ENCODE results near the gene CAMK2D.

The CAMK2D gene

DNA sequence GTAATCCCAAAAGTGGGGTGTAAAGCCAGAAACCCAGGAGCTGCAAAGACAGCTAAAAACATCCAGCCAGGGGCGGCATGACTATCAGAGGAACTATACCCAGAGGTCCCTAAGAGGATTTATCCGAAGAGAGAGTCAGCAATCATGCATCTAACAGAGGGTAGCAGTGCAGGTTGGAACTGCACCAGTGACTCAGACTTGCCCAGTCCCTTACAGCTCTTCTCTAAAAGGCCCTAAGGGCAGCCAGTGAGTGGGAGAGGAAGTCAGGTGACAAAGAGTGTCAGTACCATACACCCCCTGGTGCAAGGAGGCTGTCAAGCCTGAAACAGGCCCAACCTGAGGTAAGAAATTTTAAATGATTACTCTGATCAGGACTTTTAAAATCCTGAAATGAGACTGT is 88.1 kb downstream of the CAMK2D start:
- H3K27ac ChIP-seq = no peak overlapping the region
- TF ChIP-seq, protein P1, sequence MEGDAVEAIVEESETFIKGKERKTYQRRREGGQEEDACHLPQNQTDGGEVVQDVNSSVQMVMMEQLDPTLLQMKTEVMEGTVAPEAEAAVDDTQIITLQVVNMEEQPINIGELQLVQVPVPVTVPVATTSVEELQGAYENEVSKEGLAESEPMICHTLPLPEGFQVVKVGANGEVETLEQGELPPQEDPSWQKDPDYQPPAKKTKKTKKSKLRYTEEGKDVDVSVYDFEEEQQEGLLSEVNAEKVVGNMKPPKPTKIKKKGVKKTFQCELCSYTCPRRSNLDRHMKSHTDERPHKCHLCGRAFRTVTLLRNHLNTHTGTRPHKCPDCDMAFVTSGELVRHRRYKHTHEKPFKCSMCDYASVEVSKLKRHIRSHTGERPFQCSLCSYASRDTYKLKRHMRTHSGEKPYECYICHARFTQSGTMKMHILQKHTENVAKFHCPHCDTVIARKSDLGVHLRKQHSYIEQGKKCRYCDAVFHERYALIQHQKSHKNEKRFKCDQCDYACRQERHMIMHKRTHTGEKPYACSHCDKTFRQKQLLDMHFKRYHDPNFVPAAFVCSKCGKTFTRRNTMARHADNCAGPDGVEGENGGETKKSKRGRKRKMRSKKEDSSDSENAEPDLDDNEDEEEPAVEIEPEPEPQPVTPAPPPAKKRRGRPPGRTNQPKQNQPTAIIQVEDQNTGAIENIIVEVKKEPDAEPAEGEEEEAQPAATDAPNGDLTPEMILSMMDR (conservative IDR thresholded peaks at IDR 0.05) = no peak

DNA sequence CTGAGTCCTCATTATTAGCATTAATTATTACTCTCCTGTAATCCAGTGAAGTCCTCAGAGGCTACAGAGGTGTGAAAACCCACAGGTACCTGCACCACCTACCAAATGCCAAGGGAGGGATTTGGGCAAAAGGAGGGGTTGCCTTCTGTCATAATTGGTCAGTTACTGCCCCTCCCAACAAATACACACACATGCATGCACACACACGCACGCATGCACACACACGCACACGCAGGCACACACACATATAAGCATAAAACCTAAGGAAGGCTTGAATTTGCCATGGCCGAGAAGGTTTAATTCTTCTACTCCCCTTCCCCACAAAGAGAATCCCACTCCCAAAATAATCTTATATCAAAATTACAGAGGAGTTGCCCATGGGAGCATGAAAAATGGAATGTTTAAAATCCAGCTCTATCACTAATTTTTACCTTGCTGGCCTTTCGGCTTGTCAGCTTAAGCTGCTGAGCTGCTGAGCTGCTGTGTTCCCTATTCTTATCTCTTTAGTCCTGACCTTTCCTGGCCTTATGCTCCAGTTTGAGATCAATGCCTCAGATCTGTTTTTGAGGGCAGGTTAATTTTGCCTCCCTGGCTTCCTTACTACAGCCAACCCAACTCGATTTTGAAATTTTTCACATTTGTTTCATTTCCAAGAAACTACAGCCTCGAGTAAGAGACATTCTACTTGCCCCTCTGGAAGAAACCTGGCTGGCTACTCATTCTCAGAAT is 95.0 kb downstream of the CAMK2D start:
- H3K27ac ChIP-seq = peak overlapping the region; percentile 16; the same call in 1 of the 2 replicates
- TF ChIP-seq, protein P1 (conservative IDR thresholded peaks at IDR 0.05) = no peak

DNA sequence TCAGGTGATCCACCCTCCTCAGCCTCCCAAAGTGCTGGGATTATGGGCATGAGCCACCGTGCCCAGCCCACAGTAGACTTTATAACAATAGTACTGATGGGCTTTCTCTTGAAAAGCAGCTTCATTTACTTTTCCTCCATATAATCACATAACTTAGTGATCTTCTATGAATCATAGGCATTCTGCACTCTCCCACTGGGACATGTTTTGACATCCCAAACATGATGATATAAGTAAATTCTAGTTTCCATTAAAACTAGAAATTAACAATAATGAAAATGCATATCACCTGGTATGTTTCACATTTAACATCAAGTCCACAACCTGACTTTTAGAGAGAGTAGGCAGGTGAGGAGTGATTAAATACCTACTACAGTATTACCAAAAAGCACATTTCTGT is 96.5 kb downstream of the CAMK2D start:
- TF ChIP-seq, protein P1 (conservative IDR thresholded peaks at IDR 0.05) = no peak
- H3K27ac ChIP-seq = no peak overlapping the region

DNA sequence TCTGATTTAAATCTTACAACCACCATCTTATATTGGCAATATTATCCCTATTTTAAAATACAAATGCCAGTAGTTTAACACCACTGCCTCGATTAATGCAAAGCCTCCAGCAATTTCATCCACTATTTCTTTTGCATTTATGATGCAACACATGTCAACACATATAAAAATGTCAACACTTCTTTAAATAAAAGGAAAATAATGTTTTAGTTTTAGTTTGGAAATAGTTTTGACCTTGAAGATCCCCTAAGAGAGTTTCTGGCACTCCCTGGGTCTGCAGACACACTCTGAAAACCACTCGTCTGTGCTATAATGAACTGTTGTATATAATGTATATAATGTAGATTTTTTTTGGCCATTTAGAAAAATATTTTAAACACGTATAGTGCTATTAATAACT is 99.0 kb downstream of the CAMK2D start:
- TF ChIP-seq, protein P1 (conservative IDR thresholded peaks at IDR 0.05) = no peak

DNA sequence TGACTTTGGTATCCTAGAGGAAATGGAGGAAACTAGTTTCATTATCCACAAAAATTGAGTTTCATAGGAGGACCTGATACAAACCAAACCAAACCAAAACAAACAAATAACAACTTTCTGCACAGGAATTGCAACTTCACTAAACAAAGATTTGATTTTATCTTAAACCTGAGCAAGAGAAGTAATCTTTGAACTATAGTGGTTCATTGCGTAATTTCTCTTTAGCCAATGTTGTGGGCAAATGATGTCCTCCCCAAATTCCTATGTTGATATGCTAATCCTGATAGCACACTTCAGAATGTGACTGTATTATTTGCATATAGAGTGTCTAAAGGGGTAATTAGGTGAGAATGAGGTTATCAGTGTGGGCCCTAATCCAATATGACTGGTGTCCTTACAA is 102.4 kb downstream of the CAMK2D start:
- TF ChIP-seq, protein P1 (conservative IDR thresholded peaks at IDR 0.05) = no peak

More for the DNA sequence above, 99.0 kb downstream of the CAMK2D start:
- no peak overlapping the region for H3K27ac ChIP-seq

DNA sequence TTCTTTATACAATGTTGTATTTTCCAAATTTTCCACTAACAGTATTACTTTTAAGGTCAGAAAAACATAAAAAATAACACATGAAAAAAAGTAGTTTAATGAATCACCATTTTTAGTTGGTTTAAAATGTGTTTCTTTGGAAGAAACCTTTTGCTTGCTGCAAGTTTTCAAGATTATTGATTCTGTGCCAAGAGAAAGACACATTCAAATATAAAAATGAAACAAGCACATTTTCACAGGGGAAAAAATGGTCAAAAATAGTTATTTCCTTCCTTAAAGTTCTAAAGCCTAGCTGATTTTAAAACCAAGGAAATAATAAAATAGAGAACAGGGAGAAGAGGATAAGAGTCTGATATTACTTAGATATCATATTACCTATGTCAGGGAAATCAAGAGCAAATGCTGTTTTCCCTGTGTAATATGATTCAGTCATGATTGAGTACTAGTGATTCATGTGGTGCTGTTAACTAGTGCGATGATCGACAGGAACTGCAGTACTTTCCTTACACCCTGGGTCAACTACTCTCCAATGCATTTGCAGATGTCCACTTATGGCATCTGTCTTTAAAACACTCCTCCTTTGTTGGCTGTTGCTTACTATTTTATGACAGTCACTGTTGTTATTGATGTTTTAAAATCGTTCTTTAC is 103.8 kb downstream of the CAMK2D start:
- TF ChIP-seq, protein P1 (conservative IDR thresholded peaks at IDR 0.05) = no peak
- H3K27ac ChIP-seq = no peak overlapping the region

More for the DNA sequence above, 102.4 kb downstream of the CAMK2D start:
- H3K27ac ChIP-seq = no peak overlapping the region

DNA sequence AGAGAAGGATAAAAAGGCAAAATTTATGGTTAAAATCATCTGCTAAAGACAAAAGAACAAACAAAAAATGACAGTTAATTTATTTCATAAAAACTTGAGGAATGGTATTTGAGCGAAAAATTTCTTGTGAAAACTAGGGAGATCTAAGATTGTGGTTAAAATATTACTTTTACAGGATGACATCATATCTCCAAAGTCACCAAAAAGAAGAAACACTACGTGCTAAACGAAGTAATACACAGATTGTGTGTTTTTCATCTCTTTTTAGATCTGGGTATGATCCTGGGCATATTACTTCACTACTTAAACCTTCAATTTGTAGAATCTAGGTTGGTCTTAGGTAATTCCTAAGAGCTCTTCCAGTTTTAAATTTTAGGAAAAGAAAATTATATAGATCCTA is 107.7 kb downstream of the CAMK2D start:
- no peak overlapping the region for H3K27ac ChIP-seq
- TF ChIP-seq, protein P1 (conservative IDR thresholded peaks at IDR 0.05) = no peak

All from VCaP (cell line).